HL-60 (cell line): ENCODE results near the gene MDGA2.

Source experiments
- GABPA ChIP-seq: IDR thresholded peaks from 2 replicates; pipeline ENCODE4 v1.6.1; 2012; ENCODE audit warnings: low read depth
- POLR2AphosphoS5 ChIP-seq: IDR thresholded peaks from 2 replicates; pipeline ENCODE4 v1.6.1; 2012; ENCODE audit warnings: low read depth
- SPI1 ChIP-seq: IDR thresholded peaks from 2 replicates; pipeline ENCODE4 v1.6.1; 2012; ENCODE audit warnings: low read depth, mild to moderate bottlenecking, borderline replicate concordance
- TF ChIP-seq, protein P1 (sequence below): IDR thresholded peaks from one replicate; pipeline ENCODE4 v1.5.1; 2011; ENCODE audit warnings: low read length, control low read depth, inconsistent platforms; ENCODE audit not compliant: insufficient read depth
- TF ChIP-seq, protein P2 (sequence below): IDR thresholded peaks from 2 replicates; pipeline ENCODE4 v1.6.1; 2012; ENCODE audit warnings: low read depth; ENCODE audit not compliant: insufficient replicate concordance

DNA sequence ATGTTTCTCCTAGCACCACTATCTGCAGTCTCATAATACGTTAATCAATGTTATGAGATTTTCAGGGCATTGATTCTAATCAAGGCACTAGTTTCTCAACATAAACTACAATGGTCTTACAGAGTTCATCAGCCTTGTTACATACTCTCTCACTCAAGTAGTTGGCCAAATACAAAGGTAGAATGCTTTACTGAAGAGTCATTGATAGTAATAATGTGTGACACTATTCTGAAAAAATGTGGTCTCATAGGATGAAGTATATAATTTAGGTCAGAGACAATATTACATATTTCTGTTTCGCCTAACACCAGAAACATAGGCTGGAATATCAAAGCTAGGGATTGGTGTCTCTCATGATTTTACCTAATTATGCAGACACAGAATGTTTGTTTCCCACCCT lies 35.2 kb upstream of the MDGA2 start:
- TF ChIP-seq, protein P1, sequence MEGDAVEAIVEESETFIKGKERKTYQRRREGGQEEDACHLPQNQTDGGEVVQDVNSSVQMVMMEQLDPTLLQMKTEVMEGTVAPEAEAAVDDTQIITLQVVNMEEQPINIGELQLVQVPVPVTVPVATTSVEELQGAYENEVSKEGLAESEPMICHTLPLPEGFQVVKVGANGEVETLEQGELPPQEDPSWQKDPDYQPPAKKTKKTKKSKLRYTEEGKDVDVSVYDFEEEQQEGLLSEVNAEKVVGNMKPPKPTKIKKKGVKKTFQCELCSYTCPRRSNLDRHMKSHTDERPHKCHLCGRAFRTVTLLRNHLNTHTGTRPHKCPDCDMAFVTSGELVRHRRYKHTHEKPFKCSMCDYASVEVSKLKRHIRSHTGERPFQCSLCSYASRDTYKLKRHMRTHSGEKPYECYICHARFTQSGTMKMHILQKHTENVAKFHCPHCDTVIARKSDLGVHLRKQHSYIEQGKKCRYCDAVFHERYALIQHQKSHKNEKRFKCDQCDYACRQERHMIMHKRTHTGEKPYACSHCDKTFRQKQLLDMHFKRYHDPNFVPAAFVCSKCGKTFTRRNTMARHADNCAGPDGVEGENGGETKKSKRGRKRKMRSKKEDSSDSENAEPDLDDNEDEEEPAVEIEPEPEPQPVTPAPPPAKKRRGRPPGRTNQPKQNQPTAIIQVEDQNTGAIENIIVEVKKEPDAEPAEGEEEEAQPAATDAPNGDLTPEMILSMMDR: no peak
- no peak for TF ChIP-seq GABPA
- no peak for TF ChIP-seq POLR2AphosphoS5
- TF ChIP-seq SPI1: no peak
- TF ChIP-seq, protein P2, sequence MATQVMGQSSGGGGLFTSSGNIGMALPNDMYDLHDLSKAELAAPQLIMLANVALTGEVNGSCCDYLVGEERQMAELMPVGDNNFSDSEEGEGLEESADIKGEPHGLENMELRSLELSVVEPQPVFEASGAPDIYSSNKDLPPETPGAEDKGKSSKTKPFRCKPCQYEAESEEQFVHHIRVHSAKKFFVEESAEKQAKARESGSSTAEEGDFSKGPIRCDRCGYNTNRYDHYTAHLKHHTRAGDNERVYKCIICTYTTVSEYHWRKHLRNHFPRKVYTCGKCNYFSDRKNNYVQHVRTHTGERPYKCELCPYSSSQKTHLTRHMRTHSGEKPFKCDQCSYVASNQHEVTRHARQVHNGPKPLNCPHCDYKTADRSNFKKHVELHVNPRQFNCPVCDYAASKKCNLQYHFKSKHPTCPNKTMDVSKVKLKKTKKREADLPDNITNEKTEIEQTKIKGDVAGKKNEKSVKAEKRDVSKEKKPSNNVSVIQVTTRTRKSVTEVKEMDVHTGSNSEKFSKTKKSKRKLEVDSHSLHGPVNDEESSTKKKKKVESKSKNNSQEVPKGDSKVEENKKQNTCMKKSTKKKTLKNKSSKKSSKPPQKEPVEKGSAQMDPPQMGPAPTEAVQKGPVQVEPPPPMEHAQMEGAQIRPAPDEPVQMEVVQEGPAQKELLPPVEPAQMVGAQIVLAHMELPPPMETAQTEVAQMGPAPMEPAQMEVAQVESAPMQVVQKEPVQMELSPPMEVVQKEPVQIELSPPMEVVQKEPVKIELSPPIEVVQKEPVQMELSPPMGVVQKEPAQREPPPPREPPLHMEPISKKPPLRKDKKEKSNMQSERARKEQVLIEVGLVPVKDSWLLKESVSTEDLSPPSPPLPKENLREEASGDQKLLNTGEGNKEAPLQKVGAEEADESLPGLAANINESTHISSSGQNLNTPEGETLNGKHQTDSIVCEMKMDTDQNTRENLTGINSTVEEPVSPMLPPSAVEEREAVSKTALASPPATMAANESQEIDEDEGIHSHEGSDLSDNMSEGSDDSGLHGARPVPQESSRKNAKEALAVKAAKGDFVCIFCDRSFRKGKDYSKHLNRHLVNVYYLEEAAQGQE: no peak
